Esophagus muscularis mucosa (tissue), 3 donors: ENCODE measurements around the gene CHST9.

Experiments
- POLR2A ChIP-seq: fragments of 450-650 bp; IDR thresholded peaks from one replicate; pipeline ENCODE4 v1.6.1; 2017; ENCODE audit warnings: antibody characterized with exemption, moderate library complexity, mild to moderate bottlenecking, low read depth
- POLR2AphosphoS5 ChIP-seq, 2 donors: sonication (generic); formaldehyde crosslinking; IDR thresholded peaks; one replicate each; pipeline ENCODE4 v1.6.1; 2017; ENCODE audit warnings: antibody characterized with exemption in 2 of 2
- TF ChIP-seq, protein P1 (sequence below), 3 experiments: fragments of 200-600 bp in 2 of 3; fragments of 450-650 bp in 1 of 3; sonication (generic) in 2 of 3; IDR thresholded peaks; one replicate each; pipeline ENCODE4 v1.5.1; 2017 to 2019; ENCODE audit warnings: antibody characterized with exemption in 3 of 3, mild to moderate bottlenecking in 2 of 3, moderate library complexity in 1 of 3

DNA sequence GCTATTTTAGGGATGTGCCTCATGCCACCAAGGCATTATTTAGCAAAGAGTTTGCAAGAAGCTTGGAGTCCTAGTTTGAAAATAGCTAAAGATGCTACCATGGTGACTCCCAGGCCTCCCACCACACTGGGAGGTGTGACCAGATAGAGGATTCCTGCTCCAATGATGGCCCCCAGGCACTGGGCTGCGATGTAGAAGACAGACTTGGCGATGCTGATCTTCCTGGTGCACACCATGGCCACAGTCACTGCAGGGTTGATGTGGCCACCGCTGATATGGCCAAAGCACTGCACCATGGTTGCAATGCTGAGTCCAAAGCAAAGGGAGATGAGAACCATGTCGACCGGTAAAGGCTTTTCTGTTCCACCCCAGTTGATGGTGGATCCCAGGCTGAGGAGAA, 323.0 kb downstream of the CHST9 start:
- TF ChIP-seq POLR2A (no peak), POLR2AphosphoS5 (IDR thresholded peaks at IDR 0.05) (no peak)
- TF ChIP-seq, protein P1, sequence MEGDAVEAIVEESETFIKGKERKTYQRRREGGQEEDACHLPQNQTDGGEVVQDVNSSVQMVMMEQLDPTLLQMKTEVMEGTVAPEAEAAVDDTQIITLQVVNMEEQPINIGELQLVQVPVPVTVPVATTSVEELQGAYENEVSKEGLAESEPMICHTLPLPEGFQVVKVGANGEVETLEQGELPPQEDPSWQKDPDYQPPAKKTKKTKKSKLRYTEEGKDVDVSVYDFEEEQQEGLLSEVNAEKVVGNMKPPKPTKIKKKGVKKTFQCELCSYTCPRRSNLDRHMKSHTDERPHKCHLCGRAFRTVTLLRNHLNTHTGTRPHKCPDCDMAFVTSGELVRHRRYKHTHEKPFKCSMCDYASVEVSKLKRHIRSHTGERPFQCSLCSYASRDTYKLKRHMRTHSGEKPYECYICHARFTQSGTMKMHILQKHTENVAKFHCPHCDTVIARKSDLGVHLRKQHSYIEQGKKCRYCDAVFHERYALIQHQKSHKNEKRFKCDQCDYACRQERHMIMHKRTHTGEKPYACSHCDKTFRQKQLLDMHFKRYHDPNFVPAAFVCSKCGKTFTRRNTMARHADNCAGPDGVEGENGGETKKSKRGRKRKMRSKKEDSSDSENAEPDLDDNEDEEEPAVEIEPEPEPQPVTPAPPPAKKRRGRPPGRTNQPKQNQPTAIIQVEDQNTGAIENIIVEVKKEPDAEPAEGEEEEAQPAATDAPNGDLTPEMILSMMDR (IDR thresholded peaks at IDR 0.05), result no peak
